SK-N-SH (cell line): ENCODE measurements around the gene TRIM68. TPM values are rescaled to one million over a fixed set of nuclear protein-coding genes. Genes with fewer than 3 reads are reported as not detected.

Experiments
- CTCF ChIA-PET: fragments of 300-600, 350-600 bp; formaldehyde crosslinking; extraction: SDS; loops from one replicate; lab custom pipeline; 2021; lab: Yijun Ruan, JAX
- POLR2A ChIA-PET: fragments of 350-600 bp; sonication (Branson Sonifier 250); formaldehyde crosslinking; extraction: SDS; loops from one replicate; lab custom pipeline; 2020; ENCODE audit warnings: antibody characterized with exemption, inconsistent platforms; lab: Yijun Ruan, JAX
- DNase-seq: peaks from one replicate; pipeline ENCODE4 v3.0.0; 2012
- H2AFZ ChIP-seq: fragments of 200-600 bp; sonication (generic); 2 replicates; pipeline ENCODE4 v1.8.1; 2016; ENCODE audit warnings: antibody characterized with exemption, mild to moderate bottlenecking, low read depth
- H3F3A ChIP-seq: fragments of 200-600 bp; sonication (generic); replicated peaks from 2 replicates; pipeline ENCODE3; 2016; ENCODE audit warnings: antibody characterized with exemption, mild to moderate bottlenecking; ENCODE audit not compliant: insufficient read depth
- H3K27ac ChIP-seq, 2 experiments: fragments of 200-500 bp in 1 of 2; fragments of 200-600 bp in 1 of 2; sonication (Bioruptor generic) in 1 of 2; sonication (generic), shearing (Covaris generic) in 1 of 2; 2 replicates each; pipeline versions ENCODE4 v1.5.1 to v1.6.1; 2014 to 2016; ENCODE audit warnings: low read depth in 2 of 2, inconsistent platforms in 1 of 2, low read length in 1 of 2, mild to moderate bottlenecking in 1 of 2, mixed read lengths in 1 of 2
- H3K27me3 ChIP-seq: fragments of 200-600 bp; sonication (generic), shearing (Covaris generic); 2 replicates; pipeline ENCODE4 v1.6.1; 2016; ENCODE audit warnings: mixed run types; ENCODE audit not compliant: insufficient read depth
- H3K36me3 ChIP-seq, 2 experiments: fragments of 200-500 bp in 1 of 2; fragments of 200-600 bp in 1 of 2; sonication (Bioruptor generic) in 1 of 2; sonication (generic) in 1 of 2; replicated peaks in 1 of 2; 2 replicates each; pipeline versions ENCODE3 to v1.5.1; 2014 to 2016; ENCODE audit warnings: low read length in 1 of 2, mild to moderate bottlenecking in 1 of 2; ENCODE audit not compliant: insufficient read depth in 2 of 2, control insufficient read depth in 1 of 2
- H3K4me1 ChIP-seq, 2 experiments: fragments of 200-500 bp in 1 of 2; fragments of 200-600 bp in 1 of 2; sonication (Bioruptor generic) in 1 of 2; sonication (generic), shearing (Covaris generic) in 1 of 2; 2 replicates each; pipeline versions ENCODE4 v1.5.1 to v1.6.1; 2014 to 2016; ENCODE audit warnings: low read depth in 1 of 2, low read length in 1 of 2, mixed run types in 1 of 2; ENCODE audit not compliant: insufficient read depth in 2 of 2, control insufficient read depth in 1 of 2
- H3K4me2 ChIP-seq: fragments of 200-600 bp; sonication (generic), shearing (Covaris generic); 2 replicates; pipeline ENCODE4 v1.6.1; 2017; ENCODE audit warnings: mixed run types
- H3K4me3 ChIP-seq, 2 experiments: fragments of 200-500 bp in 1 of 2; fragments of 200-600 bp in 1 of 2; sonication (Bioruptor generic) in 1 of 2; sonication (generic), shearing (Covaris generic) in 1 of 2; 2 replicates each; pipeline versions ENCODE4 v1.5.1 to v1.8.1; 2014 to 2016; ENCODE audit warnings: low read depth in 2 of 2, inconsistent platforms in 1 of 2, low read length in 1 of 2, mild to moderate bottlenecking in 1 of 2, mixed read lengths in 1 of 2, moderate library complexity in 1 of 2
- H3K79me2 ChIP-seq: fragments of 200-600 bp; sonication (generic); 2 replicates; pipeline ENCODE4 v1.8.1; 2017; ENCODE audit warnings: mild to moderate bottlenecking; ENCODE audit not compliant: insufficient read depth
- H3K9ac ChIP-seq: fragments of 200-600 bp; sonication (generic); 2 replicates; pipeline ENCODE4 v1.6.1; 2017; ENCODE audit warnings: mixed run types
- H3K9me2 ChIP-seq: fragments of 200-600 bp; sonication (generic); 2 replicates; pipeline ENCODE4 v1.6.1; 2017; ENCODE audit warnings: mixed run types
- H3K9me3 ChIP-seq: fragments of 200-600 bp; sonication (generic); 2 replicates; pipeline ENCODE4 v1.6.1; 2017; ENCODE audit warnings: mixed run types, mild to moderate bottlenecking, moderate library complexity
- H4K20me1 ChIP-seq: fragments of 200-600 bp; sonication (generic); 2 replicates; pipeline ENCODE4 v1.6.1; 2017; ENCODE audit warnings: mild to moderate bottlenecking, mixed run types; ENCODE audit not compliant: insufficient read depth
- CHD2 ChIP-seq: fragments of 150-350 bp; IDR thresholded peaks from 2 replicates; pipeline ENCODE4 v1.6.1; 2018; ENCODE audit warnings: low read length; ENCODE audit not compliant: partially characterized antibody
- CTCF ChIP-seq: fragments of 200-600 bp; sonication (generic); IDR thresholded peaks from 2 replicates; pipeline ENCODE4 v1.6.1; 2017; ENCODE audit warnings: antibody characterized with exemption, mild to moderate bottlenecking, moderate library complexity
- EP300 ChIP-seq, 2 experiments: IDR thresholded peaks; 2 replicates each; pipeline versions ENCODE4 v1.4.0 to v1.6.1; 2012; ENCODE audit warnings: borderline replicate concordance in 1 of 2, low read depth in 1 of 2, low read length in 1 of 2
- FOSL2 ChIP-seq: IDR thresholded peaks from 2 replicates; pipeline ENCODE4 v1.4.0; 2012; ENCODE audit warnings: low read depth, mild to moderate bottlenecking, moderate library complexity, borderline replicate concordance
- JUND ChIP-seq: IDR thresholded peaks from 2 replicates; pipeline ENCODE4 v1.4.0; 2012
- MEF2A ChIP-seq: IDR thresholded peaks from 2 replicates; pipeline ENCODE4 v1.4.0; 2012; ENCODE audit warnings: low read depth, borderline replicate concordance
- MXI1 ChIP-seq: IDR thresholded peaks from 2 replicates; pipeline ENCODE4 v1.6.1; 2012; ENCODE audit warnings: mild to moderate bottlenecking, low read depth, low read length, improper control_type of control experiment
- NFIC ChIP-seq: IDR thresholded peaks from 2 replicates; pipeline ENCODE4 v1.4.0; 2012; ENCODE audit warnings: borderline replicate concordance
- PBX3 ChIP-seq: IDR thresholded peaks from 2 replicates; pipeline ENCODE4; 2012
- POLR2AphosphoS5 ChIP-seq: IDR thresholded peaks from 2 replicates; pipeline ENCODE4 v1.6.1; 2012; ENCODE audit warnings: low read depth, low read length
- RFX5 ChIP-seq: IDR thresholded peaks from 2 replicates; pipeline ENCODE4 v1.6.1; 2012; ENCODE audit warnings: mild to moderate bottlenecking, improper control_type of control experiment, low read length
- SIN3A ChIP-seq: IDR thresholded peaks from 2 replicates; pipeline ENCODE4 v1.6.1; 2012; ENCODE audit warnings: low read depth, mild to moderate bottlenecking, low read length, moderate library complexity, borderline replicate concordance
- TAF1 ChIP-seq: IDR thresholded peaks from 2 replicates; pipeline ENCODE4 v1.6.1; 2012; ENCODE audit warnings: low read depth, mild to moderate bottlenecking, low read length, moderate library complexity, borderline replicate concordance
- TCF12 ChIP-seq: IDR thresholded peaks from 2 replicates; pipeline ENCODE4 v1.4.0; 2012
- USF1 ChIP-seq: IDR thresholded peaks from 2 replicates; pipeline ENCODE4 v1.4.0; 2012; ENCODE audit warnings: low read depth, borderline replicate concordance
- YY1 ChIP-seq: IDR thresholded peaks from 2 replicates; pipeline ENCODE4 v1.4.0; 2012; ENCODE audit warnings: low read depth, mild to moderate bottlenecking
- WGBS: methylation state at CpG from one replicate; pipeline ENCODE4 v1.1.6; 2017; ENCODE audit warnings: low lambda C conversion rate; 5-methylcytosine and 5-hydroxymethylcytosine counted together
- polyA plus RNA-seq, 3 experiments: library from polyadenylated mRNA; depleted of rRNA; stranded (reverse); fragments of >200 nt; gene quantifications; 2 replicates each; pipeline ENCODE4 v1.2.3, GENCODE V29; 2012
- TF ChIP-seq, protein P1 (sequence below): IDR thresholded peaks from 2 replicates; pipeline ENCODE4 v1.6.1; 2012; ENCODE audit warnings: mild to moderate bottlenecking, low read depth, low read length, moderate library complexity
- TF ChIP-seq, protein P2 (sequence below): fragments of 150-350 bp; IDR thresholded peaks from 2 replicates; pipeline ENCODE4 v1.6.1; 2016; ENCODE audit warnings: mild to moderate bottlenecking, low read depth, low read length
- TF ChIP-seq, protein P3 (sequence below): IDR thresholded peaks from 2 replicates; pipeline ENCODE4 v1.4.0; 2012; ENCODE audit warnings: low read depth, borderline replicate concordance

Gene TRIM68
- polyA plus RNA-seq, 1 of the 3 experiments (the other 2 are of a cell fraction), result 4.9 TPM

DNA sequence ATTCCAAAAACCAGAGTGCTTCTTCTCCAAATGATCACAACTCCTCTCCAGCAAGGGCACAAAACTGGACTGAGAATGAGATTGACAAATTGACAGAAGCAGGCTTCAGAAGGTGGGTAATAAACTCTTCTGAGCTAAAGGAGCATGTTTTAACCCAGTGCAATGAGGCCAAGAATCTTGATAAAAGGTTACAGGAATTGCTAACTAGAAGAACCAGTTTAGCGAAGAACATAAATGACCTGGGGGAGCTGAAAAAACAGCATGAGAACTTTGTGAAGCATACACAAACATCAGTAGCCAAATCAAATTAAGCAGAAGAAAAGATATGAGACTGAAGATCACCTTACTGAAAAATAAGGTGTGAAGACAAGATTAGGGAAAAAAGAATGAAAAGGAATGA is 47.6 kb downstream of the TRIM68 start:
- 45% methylated on average over 1 of the region's 1 CpG for WGBS
- TF ChIP-seq FOSL2, result no peak
- no peak for TF ChIP-seq USF1
- no peak for TF ChIP-seq TAF1
- TF ChIP-seq, protein P1, sequence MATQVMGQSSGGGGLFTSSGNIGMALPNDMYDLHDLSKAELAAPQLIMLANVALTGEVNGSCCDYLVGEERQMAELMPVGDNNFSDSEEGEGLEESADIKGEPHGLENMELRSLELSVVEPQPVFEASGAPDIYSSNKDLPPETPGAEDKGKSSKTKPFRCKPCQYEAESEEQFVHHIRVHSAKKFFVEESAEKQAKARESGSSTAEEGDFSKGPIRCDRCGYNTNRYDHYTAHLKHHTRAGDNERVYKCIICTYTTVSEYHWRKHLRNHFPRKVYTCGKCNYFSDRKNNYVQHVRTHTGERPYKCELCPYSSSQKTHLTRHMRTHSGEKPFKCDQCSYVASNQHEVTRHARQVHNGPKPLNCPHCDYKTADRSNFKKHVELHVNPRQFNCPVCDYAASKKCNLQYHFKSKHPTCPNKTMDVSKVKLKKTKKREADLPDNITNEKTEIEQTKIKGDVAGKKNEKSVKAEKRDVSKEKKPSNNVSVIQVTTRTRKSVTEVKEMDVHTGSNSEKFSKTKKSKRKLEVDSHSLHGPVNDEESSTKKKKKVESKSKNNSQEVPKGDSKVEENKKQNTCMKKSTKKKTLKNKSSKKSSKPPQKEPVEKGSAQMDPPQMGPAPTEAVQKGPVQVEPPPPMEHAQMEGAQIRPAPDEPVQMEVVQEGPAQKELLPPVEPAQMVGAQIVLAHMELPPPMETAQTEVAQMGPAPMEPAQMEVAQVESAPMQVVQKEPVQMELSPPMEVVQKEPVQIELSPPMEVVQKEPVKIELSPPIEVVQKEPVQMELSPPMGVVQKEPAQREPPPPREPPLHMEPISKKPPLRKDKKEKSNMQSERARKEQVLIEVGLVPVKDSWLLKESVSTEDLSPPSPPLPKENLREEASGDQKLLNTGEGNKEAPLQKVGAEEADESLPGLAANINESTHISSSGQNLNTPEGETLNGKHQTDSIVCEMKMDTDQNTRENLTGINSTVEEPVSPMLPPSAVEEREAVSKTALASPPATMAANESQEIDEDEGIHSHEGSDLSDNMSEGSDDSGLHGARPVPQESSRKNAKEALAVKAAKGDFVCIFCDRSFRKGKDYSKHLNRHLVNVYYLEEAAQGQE, result no peak
- no peak for TF ChIP-seq MXI1
- TF ChIP-seq POLR2AphosphoS5, result no peak
- no peak for TF ChIP-seq RFX5
- no peak for TF ChIP-seq TCF12
- no peak for TF ChIP-seq JUND
- TF ChIP-seq CHD2, result no peak
- TF ChIP-seq CTCF, result no peak
- TF ChIP-seq YY1, result no peak
- TF ChIP-seq MEF2A, result no peak
- no peak for TF ChIP-seq SIN3A
- TF ChIP-seq, protein P2, sequence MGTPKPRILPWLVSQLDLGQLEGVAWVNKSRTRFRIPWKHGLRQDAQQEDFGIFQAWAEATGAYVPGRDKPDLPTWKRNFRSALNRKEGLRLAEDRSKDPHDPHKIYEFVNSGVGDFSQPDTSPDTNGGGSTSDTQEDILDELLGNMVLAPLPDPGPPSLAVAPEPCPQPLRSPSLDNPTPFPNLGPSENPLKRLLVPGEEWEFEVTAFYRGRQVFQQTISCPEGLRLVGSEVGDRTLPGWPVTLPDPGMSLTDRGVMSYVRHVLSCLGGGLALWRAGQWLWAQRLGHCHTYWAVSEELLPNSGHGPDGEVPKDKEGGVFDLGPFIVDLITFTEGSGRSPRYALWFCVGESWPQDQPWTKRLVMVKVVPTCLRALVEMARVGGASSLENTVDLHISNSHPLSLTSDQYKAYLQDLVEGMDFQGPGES, result no peak
- no peak for TF ChIP-seq EP300 (IDR thresholded peaks at IDR 0.05; ENCODE audit: borderline replicate concordance in 1 of 2, low read depth in 1 of 2, low read length in 1 of 2)
- no peak for TF ChIP-seq NFIC
- TF ChIP-seq PBX3, result no peak
- TF ChIP-seq, protein P3, sequence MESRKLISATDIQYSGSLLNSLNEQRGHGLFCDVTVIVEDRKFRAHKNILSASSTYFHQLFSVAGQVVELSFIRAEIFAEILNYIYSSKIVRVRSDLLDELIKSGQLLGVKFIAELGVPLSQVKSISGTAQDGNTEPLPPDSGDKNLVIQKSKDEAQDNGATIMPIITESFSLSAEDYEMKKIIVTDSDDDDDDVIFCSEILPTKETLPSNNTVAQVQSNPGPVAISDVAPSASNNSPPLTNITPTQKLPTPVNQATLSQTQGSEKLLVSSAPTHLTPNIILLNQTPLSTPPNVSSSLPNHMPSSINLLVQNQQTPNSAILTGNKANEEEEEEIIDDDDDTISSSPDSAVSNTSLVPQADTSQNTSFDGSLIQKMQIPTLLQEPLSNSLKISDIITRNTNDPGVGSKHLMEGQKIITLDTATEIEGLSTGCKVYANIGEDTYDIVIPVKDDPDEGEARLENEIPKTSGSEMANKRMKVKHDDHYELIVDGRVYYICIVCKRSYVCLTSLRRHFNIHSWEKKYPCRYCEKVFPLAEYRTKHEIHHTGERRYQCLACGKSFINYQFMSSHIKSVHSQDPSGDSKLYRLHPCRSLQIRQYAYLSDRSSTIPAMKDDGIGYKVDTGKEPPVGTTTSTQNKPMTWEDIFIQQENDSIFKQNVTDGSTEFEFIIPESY, result no peak

More for the DNA sequence above, 47.6 kb downstream of the TRIM68 start:
- Histone ChIP-seq H3K36me3 (no peaks in the 10 kb centered on the region), H3K9me2 (no peaks in the 10 kb centered on the region), H2AFZ (no peak overlapping the region), H3K4me3 (no peak overlapping the region), H3K27me3 (no peaks in the 10 kb centered on the region), H3K9ac (no peak overlapping the region), H3K27ac (no peak overlapping the region), H3K4me1 (no peaks in the 10 kb centered on the region), H3K4me2 (no peak overlapping the region), H4K20me1 (no peaks in the 10 kb centered on the region), H3K9me3 (no peaks in the 10 kb centered on the region), H3K79me2 (no peaks in the 10 kb centered on the region), H3F3A (no peaks in the 10 kb centered on the region)
- ChIA-PET CTCF (no interaction called here), POLR2A (no interaction called here)
- DNase-seq, result no peak
